Large intestine (tissue), 3 donors: ENCODE results near the gene FLAD1. TPM values are rescaled to one million over a fixed set of nuclear protein-coding genes. Genes with fewer than 3 reads are reported as not detected.

Experiments used
- DNase-seq, 2 donors: peaks; one replicate each; pipeline versions ENCODE4 v3.0.0 to v3.0.0-alpha.2; 2013
- H3K27ac ChIP-seq: one replicate; pipeline ENCODE4 v1.5.1; 2013; ENCODE audit warnings: low read length
- H3K27me3 ChIP-seq: 2 replicates; pipeline ENCODE4 v1.6.1; 2013; ENCODE audit warnings: low read length; ENCODE audit not compliant: control insufficient read depth, insufficient read depth
- H3K36me3 ChIP-seq: 2 replicates; pipeline ENCODE4 v1.6.1; 2013; ENCODE audit warnings: low read length; ENCODE audit not compliant: control insufficient read depth, insufficient read depth
- H3K4me1 ChIP-seq: one replicate; pipeline ENCODE4 v1.6.1; 2013; ENCODE audit warnings: low read length; ENCODE audit not compliant: control insufficient read depth, insufficient read depth
- H3K4me3 ChIP-seq: one replicate; pipeline ENCODE4 v1.5.1; 2013; ENCODE audit warnings: low read length
- H3K9me3 ChIP-seq: one replicate; pipeline ENCODE4 v1.6.1; 2013; ENCODE audit warnings: mild to moderate bottlenecking, low read depth, low read length, moderate library complexity; ENCODE audit not compliant: control insufficient read depth
- WGBS: methylation state at CpG from one replicate; pipeline ENCODE4 v1.1.5; 2013; ENCODE audit warnings: low lambda C conversion rate; ENCODE audit not compliant: insufficient coverage; 5-methylcytosine and 5-hydroxymethylcytosine counted together
- polyA plus RNA-seq: library from polyadenylated mRNA; unstranded; fragments of 120-200 nt; gene quantifications from one replicate; pipeline ENCODE4 v1.2.1, GENCODE V29; 2013

Gene FLAD1
- polyA plus RNA-seq, 1 donor = 28.0 TPM

GRCh38 chr1:154969246-154969645 is 13.9 kb upstream of the FLAD1 start:
- Histone ChIP-seq H3K4me3 (peak overlapping the region; percentile 6), H3K27ac (no peak overlapping the region), H3K36me3 (peaks cover 55% of the 10 kb centered on the region), H3K27me3 (no peaks in the 10 kb centered on the region), H3K9me3 (no peaks in the 10 kb centered on the region), H3K4me1 (peaks cover 30% of the 10 kb centered on the region)
- WGBS = no CpG with 5 or more reads among the region's 5 CpGs
- DNase-seq = no peak

GRCh38 chr1:154969860-154970452 is 13.2 kb upstream of the FLAD1 start:
- H3K27me3 ChIP-seq = no peaks in the 10 kb centered on the region
- H3K36me3 ChIP-seq = peaks cover 48% of the 10 kb centered on the region
- peak overlapping the region; percentile 70 for H3K27ac ChIP-seq
- peak overlapping the region; percentile 33 for H3K4me3 ChIP-seq
- WGBS = 80% methylated on average over 1 of the region's 22 CpGs
- peaks cover 30% of the 10 kb centered on the region for H3K4me1 ChIP-seq
- H3K9me3 ChIP-seq = no peaks in the 10 kb centered on the region
- no peak for DNase-seq

- H3K27ac ChIP-seq = peak within 1 kb of the TSS; percentile 70
- peaks cover 30% of the 10 kb centered on the region for H3K4me1 ChIP-seq
- WGBS = 24% methylated on average over 3 of the region's 15 CpGs
- peak within 1 kb of the TSS; percentile 33 for H3K4me3 ChIP-seq
- peaks cover 41% of the 10 kb centered on the region for H3K36me3 ChIP-seq
- peak; percentile 84 to 85 for DNase-seq
- H3K27me3 ChIP-seq = no peaks in the 10 kb centered on the region
- no peaks in the 10 kb centered on the region for H3K9me3 ChIP-seq
Observed at GRCh38 chr1:154970631-154971340, 12.4 kb upstream of the FLAD1 start, which contains the start of gene SHC1. SHC1 (minus strand) TSS chr1:154970747; CDS start chr1:154970526, 221 bp downstream.

- H3K27ac ChIP-seq = peak overlapping the region; percentile 70
- no peak for DNase-seq
- H3K4me1 ChIP-seq = peaks cover 33% of the 10 kb centered on the region
- no peaks in the 10 kb centered on the region for H3K9me3 ChIP-seq
- no peaks in the 10 kb centered on the region for H3K27me3 ChIP-seq
- H3K36me3 ChIP-seq = peaks cover 34% of the 10 kb centered on the region
- peak overlapping the region; percentile 33 for H3K4me3 ChIP-seq
- no CpG with 5 or more reads among the region's 10 CpGs for WGBS
Observed at GRCh38 chr1:154971341-154971998, 11.7 kb upstream of the FLAD1 start.

GRCh38 chr1:154972213-154972516 is 11.0 kb upstream of the FLAD1 start:
- 60% methylated on average over 1 of the region's 3 CpGs for WGBS
- Histone ChIP-seq H3K4me3 (no peak overlapping the region), H3K9me3 (no peaks in the 10 kb centered on the region), H3K4me1 (peaks cover 38% of the 10 kb centered on the region), H3K27ac (peak overlapping the region; percentile 100), H3K36me3 (peaks cover 27% of the 10 kb centered on the region), H3K27me3 (no peaks in the 10 kb centered on the region)
- no peak for DNase-seq

- Histone ChIP-seq H3K36me3 (peaks cover 21% of the 10 kb centered on the region), H3K27me3 (no peaks in the 10 kb centered on the region), H3K9me3 (no peaks in the 10 kb centered on the region), H3K4me1 (peaks cover 38% of the 10 kb centered on the region), H3K4me3 (peak overlapping the region; percentile 68), H3K27ac (peak overlapping the region; percentile 100)
- 20% methylated on average over 2 of the region's 18 CpGs for WGBS
- peak; percentile 62 to 84 for DNase-seq
Observed at GRCh38 chr1:154972517-154973343, 10.4 kb upstream of the FLAD1 start.

- H3K9me3 ChIP-seq = no peaks in the 10 kb centered on the region
- H3K27me3 ChIP-seq = no peaks in the 10 kb centered on the region
- H3K4me1 ChIP-seq = peaks cover 38% of the 10 kb centered on the region
- peak overlapping the region; percentile 100 for H3K27ac ChIP-seq
- DNase-seq = peak; percentile 98 to 99
- H3K36me3 ChIP-seq = peaks cover 18% of the 10 kb centered on the region
- peak overlapping the region; percentile 68 for H3K4me3 ChIP-seq
- 0% methylated on average over 1 of the region's 37 CpGs for WGBS
Observed at GRCh38 chr1:154973344-154974101, 9.6 kb upstream of the FLAD1 start.

GRCh38 chr1:154974102-154974807 is 8.9 kb upstream of the FLAD1 start, which contains the start of gene CKS1B:
CKS1B (plus strand) TSS chr1:154974681; CDS start chr1:154974746, 65 bp downstream.
- 0% methylated on average over 6 of the region's 47 CpGs for WGBS
- peaks cover 38% of the 10 kb centered on the region for H3K4me1 ChIP-seq

GRCh38 chr1:154974808-154975408 is 8.2 kb upstream of the FLAD1 start:
- 0% methylated on average over 4 of the region's 30 CpGs for WGBS
- Histone ChIP-seq H3K4me3 (peak overlapping the region; percentile 80), H3K36me3 (peaks cover 12% of the 10 kb centered on the region), H3K27me3 (no peaks in the 10 kb centered on the region), H3K27ac (peak overlapping the region; percentile 100), H3K9me3 (no peaks in the 10 kb centered on the region), H3K4me1 (peaks cover 37% of the 10 kb centered on the region)
- DNase-seq = peak; percentile 96 to 98

More at GRCh38 chr1:154974102-154974807, 8.9 kb upstream of the FLAD1 start, which contains the start of gene CKS1B:
- H3K27me3 ChIP-seq = no peaks in the 10 kb centered on the region
- peak within 1 kb of the TSS; percentile 80 for H3K4me3 ChIP-seq
- H3K27ac ChIP-seq = peak within 1 kb of the TSS; percentile 100
- H3K9me3 ChIP-seq = no peaks in the 10 kb centered on the region
- peak; percentile 100 for DNase-seq
- H3K36me3 ChIP-seq = peaks cover 11% of the 10 kb centered on the region
